Lower leg skin (tissue), 3 donors: ENCODE measurements around the gene SSUH2.

Source experiments
- POLR2A ChIP-seq, 2 donors: fragments of 450-650 bp; IDR thresholded peaks; one replicate each; pipeline ENCODE4 v1.6.1; 2016 to 2017; ENCODE audit warnings: antibody characterized with exemption in 2 of 2, mild to moderate bottlenecking in 1 of 2, moderate library complexity in 1 of 2
- TF ChIP-seq, protein P1 (sequence below), 3 donors: fragments of 450-650 bp; IDR thresholded peaks; one replicate each; pipeline ENCODE4 v1.5.1; 2016; ENCODE audit warnings: antibody characterized with exemption in 3 of 3, mild to moderate bottlenecking in 3 of 3, moderate library complexity in 2 of 3

DNA sequence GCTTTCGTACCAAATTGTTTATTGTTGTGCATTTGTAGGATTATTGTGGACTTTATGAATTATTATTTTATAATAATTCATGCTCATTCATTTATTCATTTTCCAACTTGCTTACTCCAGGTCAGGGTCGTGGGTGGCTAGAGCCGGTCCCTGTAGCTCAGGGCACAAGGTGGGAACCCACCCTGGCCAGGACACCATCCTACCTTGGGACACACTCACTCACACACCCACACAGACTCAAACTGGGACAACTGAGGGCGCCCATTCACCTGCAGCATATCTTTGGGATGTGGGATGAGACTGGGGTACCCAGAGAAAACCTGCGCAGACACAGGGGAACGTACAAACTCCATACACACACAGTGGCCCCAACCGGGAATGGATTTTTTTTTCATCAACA lies 40.6 kb downstream of the SSUH2 start:
- no peak for TF ChIP-seq POLR2A (IDR thresholded peaks at IDR 0.05)
- TF ChIP-seq, protein P1, sequence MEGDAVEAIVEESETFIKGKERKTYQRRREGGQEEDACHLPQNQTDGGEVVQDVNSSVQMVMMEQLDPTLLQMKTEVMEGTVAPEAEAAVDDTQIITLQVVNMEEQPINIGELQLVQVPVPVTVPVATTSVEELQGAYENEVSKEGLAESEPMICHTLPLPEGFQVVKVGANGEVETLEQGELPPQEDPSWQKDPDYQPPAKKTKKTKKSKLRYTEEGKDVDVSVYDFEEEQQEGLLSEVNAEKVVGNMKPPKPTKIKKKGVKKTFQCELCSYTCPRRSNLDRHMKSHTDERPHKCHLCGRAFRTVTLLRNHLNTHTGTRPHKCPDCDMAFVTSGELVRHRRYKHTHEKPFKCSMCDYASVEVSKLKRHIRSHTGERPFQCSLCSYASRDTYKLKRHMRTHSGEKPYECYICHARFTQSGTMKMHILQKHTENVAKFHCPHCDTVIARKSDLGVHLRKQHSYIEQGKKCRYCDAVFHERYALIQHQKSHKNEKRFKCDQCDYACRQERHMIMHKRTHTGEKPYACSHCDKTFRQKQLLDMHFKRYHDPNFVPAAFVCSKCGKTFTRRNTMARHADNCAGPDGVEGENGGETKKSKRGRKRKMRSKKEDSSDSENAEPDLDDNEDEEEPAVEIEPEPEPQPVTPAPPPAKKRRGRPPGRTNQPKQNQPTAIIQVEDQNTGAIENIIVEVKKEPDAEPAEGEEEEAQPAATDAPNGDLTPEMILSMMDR (IDR thresholded peaks at IDR 0.05): no peak
